Measurements from ENCODE around the gene HNRNPK.

Gene HNRNPK

GRCh38 chr9:83930881-83931280, 49.1 kb downstream of the HNRNPK start:
- DNase-seq, result no peak

GRCh38 chr9:83927591-83927990, 52.4 kb downstream of the HNRNPK start:
- no peak for DNase-seq

GRCh38 chr9:83920927-83921707, 58.9 kb downstream of the HNRNPK start, which contains the start of gene KIF27:
Gene KIF27 (minus strand): TSS chr9:83921432. CDS start chr9:83915591, 5,841 bp downstream.
- DNase-seq, result peak; percentile 98

GRCh38 chr9:83920469-83920926, 59.5 kb downstream of the HNRNPK start:
- DNase-seq, result peak; percentile 43

GRCh38 chr9:83919111-83919510, 60.9 kb downstream of the HNRNPK start:
- no peak for DNase-seq

Data from EL (cell line).